ENCODE data around the gene UNK.
"Not testable (repeated sequence)": the region's sequence is repeated elsewhere in the genome, so short reads cannot be mapped to it uniquely, and the experiment has no call there.

Gene UNK

DNA sequence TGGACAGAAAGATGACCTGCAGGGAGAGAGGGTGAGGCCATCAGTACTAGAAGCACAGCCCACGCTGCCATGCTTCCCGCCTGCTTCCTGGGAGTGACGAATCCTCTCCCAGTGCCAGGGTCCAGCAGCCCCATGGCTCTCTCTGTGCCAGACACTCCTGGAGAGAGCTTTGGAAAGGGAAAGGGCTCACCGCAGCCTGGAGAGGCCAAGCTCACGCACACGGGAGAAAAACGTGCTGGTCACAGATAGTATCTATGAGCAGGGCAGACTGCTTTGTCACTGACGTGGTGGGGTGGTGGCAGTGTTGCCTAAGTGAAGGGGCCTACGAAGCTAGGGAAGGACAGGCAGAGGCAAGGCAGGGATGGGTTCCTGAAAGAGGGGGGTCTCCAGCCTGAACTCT, 65.1 kb downstream of the UNK start:
- Histone ChIP-seq H3K27ac (ENCODE audit: insufficient read depth, low read depth, low read length, poor library complexity, severe bottlenecking) (no peak overlapping the region), H3K36me3 (ENCODE audit: control insufficient read depth, insufficient read depth, low read length) (peaks cover 22% of the 10 kb centered on the region), H3K27me3 (ENCODE audit: control insufficient read depth, insufficient read depth, low read length, poor library complexity, severe bottlenecking) (no peaks in the 10 kb centered on the region), H3K4me3 (ENCODE audit: insufficient read depth, low read depth, low read length) (no peak overlapping the region), H3K9me3 (ENCODE audit: control insufficient read depth, low read length) (no peaks in the 10 kb centered on the region), H3K4me1 (ENCODE audit: control insufficient read depth, insufficient read depth, low read length) (peaks cover 10% of the 10 kb centered on the region)
- WGBS, 2 experiments = 95 to 96% methylated on average over 9 of the region's 9 CpGs

DNA sequence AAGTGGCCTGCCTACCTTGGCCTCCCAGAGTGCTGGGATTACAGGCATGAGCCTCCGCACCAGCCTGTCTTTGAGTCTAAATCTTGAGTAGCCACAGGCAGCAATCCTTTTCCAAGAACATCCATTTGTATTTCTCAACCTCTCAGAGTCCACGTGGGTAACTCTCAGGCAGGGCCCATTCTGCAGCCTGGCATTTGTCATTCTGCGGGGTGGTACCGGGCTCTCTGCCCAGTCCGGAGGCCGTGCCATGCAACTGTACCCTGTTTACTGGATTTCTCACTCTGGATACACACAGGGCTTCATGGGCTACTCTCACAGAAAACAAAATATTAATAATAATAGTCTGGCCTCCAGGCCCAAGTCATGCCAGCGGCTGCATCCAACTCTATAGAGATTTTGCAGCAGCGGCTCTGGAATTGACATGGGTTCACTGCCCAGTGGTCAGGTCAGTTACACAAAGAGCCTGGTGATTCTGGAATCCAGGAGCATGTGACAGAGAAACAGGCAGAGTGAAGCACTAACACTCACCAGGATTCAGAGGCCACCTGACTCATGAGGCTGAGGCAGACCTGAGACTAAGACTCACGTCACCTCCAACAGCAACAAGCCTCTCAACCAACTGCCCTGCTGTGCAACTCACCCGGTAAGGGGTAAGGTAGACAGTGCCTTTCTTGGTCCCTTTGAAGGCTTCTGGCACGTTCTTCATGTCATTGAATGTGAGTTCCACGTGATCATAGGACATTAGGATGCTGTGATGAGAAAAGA, 66.5 kb downstream of the UNK start:
- Histone ChIP-seq H3K4me1 (ENCODE audit: control insufficient read depth, insufficient read depth, low read length) (peaks cover 6% of the 10 kb centered on the region), H3K4me3 (ENCODE audit: insufficient read depth, low read depth, low read length) (no peak overlapping the region), H3K27ac (ENCODE audit: insufficient read depth, low read depth, low read length, poor library complexity, severe bottlenecking) (no peak overlapping the region), H3K9me3 (ENCODE audit: control insufficient read depth, low read length) (no peaks in the 10 kb centered on the region), H3K36me3 (ENCODE audit: control insufficient read depth, insufficient read depth, low read length) (peaks cover 22% of the 10 kb centered on the region), H3K27me3 (ENCODE audit: control insufficient read depth, insufficient read depth, low read length, poor library complexity, severe bottlenecking) (no peaks in the 10 kb centered on the region)
- WGBS, 2 experiments = 95 to 96% methylated on average over 12 of the region's 12 CpGs

GRCh38 chr17:75851693-75851991, 67.0 kb downstream of the UNK start:
- H3K36me3 ChIP-seq (ENCODE audit: control insufficient read depth, insufficient read depth, low read length) = peaks cover 19% of the 10 kb centered on the region
- H3K4me3 ChIP-seq (ENCODE audit: insufficient read depth, low read depth, low read length); H3K4me1 ChIP-seq (ENCODE audit: control insufficient read depth, insufficient read depth, low read length); H3K27ac ChIP-seq (ENCODE audit: insufficient read depth, low read depth, low read length, poor library complexity, severe bottlenecking); H3K27me3 ChIP-seq (ENCODE audit: control insufficient read depth, insufficient read depth, low read length, poor library complexity, severe bottlenecking); H3K9me3 ChIP-seq (ENCODE audit: control insufficient read depth, low read length): not testable (repeated sequence)
- 93 to 94% methylated on average over 15 of the region's 15 CpGs for WGBS, 2 experiments

- Histone ChIP-seq H3K27ac (ENCODE audit: insufficient read depth, low read depth, low read length, poor library complexity, severe bottlenecking) (no peak overlapping the region), H3K4me1 (ENCODE audit: control insufficient read depth, insufficient read depth, low read length) (peaks cover 6% of the 10 kb centered on the region), H3K36me3 (ENCODE audit: control insufficient read depth, insufficient read depth, low read length) (peaks cover 13% of the 10 kb centered on the region), H3K4me3 (ENCODE audit: insufficient read depth, low read depth, low read length) (no peak overlapping the region), H3K9me3 (ENCODE audit: control insufficient read depth, low read length) (no peaks in the 10 kb centered on the region), H3K27me3 (ENCODE audit: control insufficient read depth, insufficient read depth, low read length, poor library complexity, severe bottlenecking) (no peaks in the 10 kb centered on the region)
- 90 to 94% methylated on average over 6 to 7 of the region's 7 CpGs for WGBS, 2 experiments
Observed at GRCh38 chr17:75853433-75853832, 68.8 kb downstream of the UNK start.

- Histone ChIP-seq H3K27ac (ENCODE audit: insufficient read depth, low read depth, low read length, poor library complexity, severe bottlenecking) (no peak overlapping the region), H3K36me3 (ENCODE audit: control insufficient read depth, insufficient read depth, low read length) (peaks cover 13% of the 10 kb centered on the region), H3K9me3 (ENCODE audit: control insufficient read depth, low read length) (no peaks in the 10 kb centered on the region), H3K4me3 (ENCODE audit: insufficient read depth, low read depth, low read length) (peak overlapping the region; percentile 88), H3K4me1 (ENCODE audit: control insufficient read depth, insufficient read depth, low read length) (peaks cover 6% of the 10 kb centered on the region), H3K27me3 (ENCODE audit: control insufficient read depth, insufficient read depth, low read length, poor library complexity, severe bottlenecking) (no peaks in the 10 kb centered on the region)
- WGBS, 2 experiments = 50 to 51% methylated on average over 7 of the region's 7 CpGs
Observed at GRCh38 chr17:75854101-75854748, 69.6 kb downstream of the UNK start.

GRCh38 chr17:75854881-75855309, 70.3 kb downstream of the UNK start:
- H3K4me3 ChIP-seq (ENCODE audit: insufficient read depth, low read depth, low read length) = peak overlapping the region; percentile 88
- WGBS, 2 experiments = 1 to 2% methylated on average over 19 of the region's 19 CpGs
- H3K9me3 ChIP-seq (ENCODE audit: control insufficient read depth, low read length) = no peaks in the 10 kb centered on the region
- no peak overlapping the region for H3K27ac ChIP-seq (ENCODE audit: insufficient read depth, low read depth, low read length, poor library complexity, severe bottlenecking)
- H3K27me3 ChIP-seq (ENCODE audit: control insufficient read depth, insufficient read depth, low read length, poor library complexity, severe bottlenecking) = no peaks in the 10 kb centered on the region
- H3K4me1 ChIP-seq (ENCODE audit: control insufficient read depth, insufficient read depth, low read length) = peaks cover 6% of the 10 kb centered on the region
- H3K36me3 ChIP-seq (ENCODE audit: control insufficient read depth, insufficient read depth, low read length) = peaks cover 13% of the 10 kb centered on the region

DNA sequence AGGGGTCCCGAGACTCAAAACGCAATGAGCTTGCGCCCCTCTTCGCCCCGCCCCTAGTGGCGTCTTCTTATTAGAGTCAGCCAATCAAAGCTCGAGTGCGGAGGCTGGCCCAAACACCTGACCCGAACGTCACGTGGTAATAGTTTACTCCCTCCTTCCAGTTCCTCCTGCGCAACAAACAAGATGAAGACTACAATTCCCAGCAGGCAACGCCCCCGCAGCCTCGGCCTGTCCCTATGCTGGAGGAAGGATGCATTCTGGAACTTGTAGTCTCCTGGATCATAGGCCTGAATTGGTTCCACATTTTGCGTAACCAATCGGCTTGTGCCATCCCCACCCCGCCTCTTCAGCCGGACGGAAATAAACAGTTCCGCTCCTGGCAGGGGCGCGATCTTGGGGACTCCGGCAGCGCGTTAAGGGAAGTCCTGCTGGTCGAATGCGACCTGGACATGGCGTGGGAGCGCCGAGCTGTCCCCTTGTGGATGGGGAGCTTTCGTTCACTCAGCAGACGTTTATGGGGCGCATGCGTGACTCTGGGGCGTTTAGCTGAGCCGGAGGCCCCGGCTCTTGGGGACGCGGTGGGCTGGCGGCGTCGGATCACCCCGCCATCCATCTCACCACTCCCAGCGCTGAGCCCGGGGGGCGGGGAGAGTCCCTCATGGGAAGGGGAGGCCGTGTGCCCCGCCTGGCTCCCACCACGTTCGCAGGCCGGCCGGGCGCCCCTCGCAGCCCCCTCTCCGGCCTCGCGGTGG, 70.9 kb downstream of the UNK start, which contains the start of gene WBP2:
TSS of gene WBP2 (minus strand) at position 26 of the 752 bp plus-strand sequence. CDS start 38 bp downstream, outside the sequence.
- Histone ChIP-seq H3K4me1 (ENCODE audit: control insufficient read depth, insufficient read depth, low read length) (peaks cover 6% of the 10 kb centered on the region), H3K27ac (ENCODE audit: insufficient read depth, low read depth, low read length, poor library complexity, severe bottlenecking) (peak within 1 kb of the TSS; percentile 79), H3K4me3 (ENCODE audit: insufficient read depth, low read depth, low read length) (peak within 1 kb of the TSS; percentile 88), H3K27me3 (ENCODE audit: control insufficient read depth, insufficient read depth, low read length, poor library complexity, severe bottlenecking) (no peaks in the 10 kb centered on the region), H3K9me3 (ENCODE audit: control insufficient read depth, low read length) (no peaks in the 10 kb centered on the region), H3K36me3 (ENCODE audit: control insufficient read depth, insufficient read depth, low read length) (peaks cover 11% of the 10 kb centered on the region)
- WGBS, 2 experiments = 0% methylated on average over 58 of the region's 58 CpGs

DNA sequence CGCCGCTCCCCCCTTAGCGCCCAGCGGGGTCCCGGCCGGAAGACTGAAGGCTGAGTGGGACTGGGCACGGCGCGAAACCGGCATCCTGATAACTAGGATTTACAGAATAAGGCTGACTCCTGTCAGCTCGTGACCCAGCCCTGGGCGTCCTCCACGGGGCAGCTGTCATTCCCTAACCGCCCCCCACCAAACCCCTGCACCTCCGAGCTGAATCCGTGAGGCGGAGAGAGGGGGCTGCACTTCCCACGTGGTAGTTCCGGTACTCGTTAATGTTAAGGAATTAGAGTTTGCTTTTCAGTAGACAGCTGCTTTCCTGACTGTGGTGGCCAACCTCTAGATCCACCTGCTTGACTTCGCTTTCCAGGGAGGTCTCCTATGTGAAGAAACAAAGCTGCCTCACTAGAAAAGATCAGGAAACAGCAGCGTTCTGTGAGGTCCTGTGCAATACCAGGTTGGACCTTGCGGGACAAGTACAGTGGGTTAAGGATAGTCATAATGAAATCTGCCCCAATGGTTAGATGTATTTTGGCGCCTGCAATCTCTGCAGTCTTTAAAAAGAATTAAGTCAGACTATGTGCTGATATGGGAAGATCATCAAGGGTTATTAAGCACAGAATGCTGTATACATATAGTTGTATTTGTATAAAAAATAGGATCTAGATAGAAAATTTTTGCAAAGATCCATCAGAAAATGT, 71.6 kb downstream of the UNK start:
- peaks cover 3% of the 10 kb centered on the region for H3K36me3 ChIP-seq (ENCODE audit: control insufficient read depth, insufficient read depth, low read length)
- H3K9me3 ChIP-seq (ENCODE audit: control insufficient read depth, low read length) = no peaks in the 10 kb centered on the region
- peak overlapping the region; percentile 79 for H3K27ac ChIP-seq (ENCODE audit: insufficient read depth, low read depth, low read length, poor library complexity, severe bottlenecking)
- peak overlapping the region; percentile 88 for H3K4me3 ChIP-seq (ENCODE audit: insufficient read depth, low read depth, low read length)
- H3K27me3 ChIP-seq (ENCODE audit: control insufficient read depth, insufficient read depth, low read length, poor library complexity, severe bottlenecking) = no peaks in the 10 kb centered on the region
- peaks cover 6% of the 10 kb centered on the region for H3K4me1 ChIP-seq (ENCODE audit: control insufficient read depth, insufficient read depth, low read length)
- 4 to 5% methylated on average over 24 of the region's 24 CpGs for WGBS, 2 experiments

GRCh38 chr17:75859358-75859757, 74.8 kb downstream of the UNK start:
- H3K27me3 ChIP-seq (ENCODE audit: control insufficient read depth, insufficient read depth, low read length, poor library complexity, severe bottlenecking); H3K4me3 ChIP-seq (ENCODE audit: insufficient read depth, low read depth, low read length); H3K4me1 ChIP-seq (ENCODE audit: control insufficient read depth, insufficient read depth, low read length); H3K36me3 ChIP-seq (ENCODE audit: control insufficient read depth, insufficient read depth, low read length); H3K27ac ChIP-seq (ENCODE audit: insufficient read depth, low read depth, low read length, poor library complexity, severe bottlenecking); H3K9me3 ChIP-seq (ENCODE audit: control insufficient read depth, low read length): not testable (repeated sequence)
- WGBS, 2 experiments = 92 to 93% methylated on average over 10 of the region's 10 CpGs

DNA sequence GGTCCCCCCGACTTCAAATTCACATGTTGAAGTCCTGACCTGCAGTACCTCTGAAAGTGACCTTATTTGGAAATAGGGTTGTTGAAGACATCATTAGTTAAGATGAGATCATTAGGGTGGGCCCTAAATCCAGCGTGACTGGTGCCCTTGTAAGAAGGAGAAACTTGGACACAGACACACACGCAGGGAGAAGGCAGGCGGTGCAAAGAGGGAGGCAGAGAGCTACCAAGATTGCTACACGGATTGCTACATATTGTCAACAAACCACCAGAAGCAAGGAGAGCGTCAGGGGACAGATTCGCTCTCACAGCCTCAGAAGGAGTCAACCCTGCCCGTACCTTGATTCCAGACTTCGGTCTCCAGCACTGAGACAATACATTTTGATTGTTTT, 77.3 kb downstream of the UNK start:
- Histone ChIP-seq H3K4me1 (ENCODE audit: control insufficient read depth, insufficient read depth, low read length) (no peaks in the 10 kb centered on the region), H3K27me3 (ENCODE audit: control insufficient read depth, insufficient read depth, low read length, poor library complexity, severe bottlenecking) (no peaks in the 10 kb centered on the region), H3K9me3 (ENCODE audit: control insufficient read depth, low read length) (no peaks in the 10 kb centered on the region), H3K36me3 (ENCODE audit: control insufficient read depth, insufficient read depth, low read length) (no peaks in the 10 kb centered on the region), H3K4me3 (ENCODE audit: insufficient read depth, low read depth, low read length) (no peak overlapping the region), H3K27ac (ENCODE audit: insufficient read depth, low read depth, low read length, poor library complexity, severe bottlenecking) (no peak overlapping the region)
- 91 to 96% methylated on average over 9 of the region's 9 CpGs for WGBS, 2 experiments

Data from ectodermal cell (in vitro differentiated cells).